Measurements from ENCODE around the gene JAKMIP2. TPM values are rescaled to one million over a fixed set of nuclear protein-coding genes. Genes with fewer than 3 reads are reported as not detected.
"Not testable (repeated sequence)": the region's sequence is repeated elsewhere in the genome, so short reads cannot be mapped to it uniquely, and the experiment has no call there.

JAKMIP2 gene
- total RNA-seq, 1 experiment from 2014 or later = 6.4 TPM

DNA sequence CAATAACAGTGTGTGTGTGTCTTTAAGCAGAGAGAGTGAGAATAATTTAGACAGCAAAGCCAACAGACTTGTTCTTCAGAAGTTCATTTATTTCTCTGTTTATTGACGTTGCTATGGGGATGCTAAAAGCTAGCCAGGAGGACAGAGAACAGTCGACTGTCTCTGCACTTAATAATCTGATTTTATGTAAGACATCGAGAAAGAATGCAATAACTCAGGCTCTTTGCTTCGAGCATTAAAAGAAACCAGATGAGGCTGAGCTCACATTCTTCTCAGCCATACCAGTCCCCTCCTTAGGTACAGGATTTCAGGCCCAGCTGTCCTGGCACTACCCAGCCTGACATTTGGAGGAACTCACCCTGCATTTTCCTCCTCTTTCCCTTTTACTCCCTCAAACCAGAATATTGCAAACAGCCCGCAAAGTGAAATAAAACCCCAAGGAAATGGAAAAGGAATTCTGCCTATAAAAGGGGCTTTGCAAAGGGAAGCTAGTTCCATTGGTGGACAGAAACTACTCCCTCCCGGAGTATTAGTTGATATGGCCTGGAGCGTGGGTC is 228.2 kb downstream of the JAKMIP2 start:
- Histone ChIP-seq H3K27ac (ENCODE audit: insufficient read length, low read depth, low read length) (no peak overlapping the region), H2BK120ac (ENCODE audit: low read depth, low read length, poor library complexity, severe bottlenecking) (no peak overlapping the region), H4K5ac (ENCODE audit: insufficient read length, low read depth, low read length) (no peak overlapping the region), H3K18ac (ENCODE audit: insufficient read length, low read depth, low read length) (no peak overlapping the region), H3K56ac (ENCODE audit: insufficient read length, low read depth, low read length) (no peak overlapping the region), H2BK5ac (ENCODE audit: insufficient read length, low read length) (no peak overlapping the region), H3K4me1 (ENCODE audit: insufficient read depth, low read length) (peaks cover 7% of the 10 kb centered on the region; the same call in 1 of the 2 replicates), H2AK5ac (ENCODE audit: insufficient read length, low read length) (no peak overlapping the region), H3K23ac (ENCODE audit: insufficient read length, low read depth, low read length) (no peak overlapping the region), H3K23me2 (ENCODE audit: insufficient read length, low read depth, low read length, poor library complexity, severe bottlenecking) (no peaks in the 10 kb centered on the region), H4K8ac (replicated peaks; ENCODE audit: insufficient read length, low read depth, low read length) (no peak overlapping the region), H3K79me2 (ENCODE audit: insufficient read depth, low read length) (no peaks in the 10 kb centered on the region), H3T11ph (ENCODE audit: low read length) (no peak overlapping the region), H4K20me1 (ENCODE audit: control insufficient read depth, insufficient read depth, insufficient read length) (no peaks in the 10 kb centered on the region), H2BK15ac (ENCODE audit: low read depth, low read length) (no peak overlapping the region), H3K4me2 (ENCODE audit: insufficient read depth, insufficient read length, low read length) (no peak overlapping the region), H2BK12ac (ENCODE audit: insufficient read length, low read depth, low read length) (no peak overlapping the region), H3K9ac (ENCODE audit: extremely low read depth, insufficient read length, low read length) (no peak overlapping the region), H3K4ac (ENCODE audit: low read depth, low read length) (no peak overlapping the region), H3K14ac (ENCODE audit: insufficient read depth, low read length) (no peak overlapping the region), H3K9me3 (ENCODE audit: control insufficient read depth, low read depth, low read length) (no peaks in the 10 kb centered on the region), H4K91ac (ENCODE audit: insufficient read length, low read depth, low read length) (no peak overlapping the region), H2AFZ (ENCODE audit: low read length) (no peak overlapping the region), H3K27me3 (ENCODE audit: insufficient read depth, low read length) (no peaks in the 10 kb centered on the region), H2BK20ac (ENCODE audit: low read depth, low read length, poor library complexity, severe bottlenecking) (no peak overlapping the region), H3K79me1 (ENCODE audit: insufficient read depth, low read depth, low read length, poor library complexity, severe bottlenecking) (no peaks in the 10 kb centered on the region)
- Mint-ChIP-seq H3K9me3 (peaks cover 3 to 5% of the 10 kb centered on the region in 2 experiments; a peak in 3 of 5 replicates), H3K27ac (no peak overlapping the region; a peak in 1 of 7 replicates), H3K4me1 (peaks cover 38% of the 10 kb centered on the region in 2 experiments), H3K36me3 (ENCODE audit: insufficient read depth in 1 of 3, low read depth in 3 of 3) (no peaks in the 10 kb centered on the region; a peak in 1 of 7 replicates), H3K4me3 (no peak overlapping the region), H3K27me3 (ENCODE audit: low read depth) (no peaks in the 10 kb centered on the region)
- WGBS (ENCODE audit: extremely low coverage, insufficient read length, low lambda C conversion rate) = no CpG with 5 or more reads among the region's 7 CpGs
- DNase-seq = no peak
- TF ChIP-seq CTCF (conservative IDR thresholded peaks at IDR 0.05) = no peak

- H3K27me3 ChIP-seq (ENCODE audit: insufficient read depth, low read length); H3K9me3 Mint-ChIP-seq; H2AK5ac ChIP-seq (ENCODE audit: insufficient read length, low read length); H3K4me2 ChIP-seq (ENCODE audit: insufficient read depth, insufficient read length, low read length); H3K79me1 ChIP-seq (ENCODE audit: insufficient read depth, low read depth, low read length, poor library complexity, severe bottlenecking); H2AFZ ChIP-seq (ENCODE audit: low read length); H3K36me3 Mint-ChIP-seq (ENCODE audit: insufficient read depth in 1 of 3, low read depth in 3 of 3); H3K9me3 ChIP-seq (ENCODE audit: control insufficient read depth, low read depth, low read length); H3T11ph ChIP-seq (ENCODE audit: low read length); H3K9ac ChIP-seq (ENCODE audit: extremely low read depth, insufficient read length, low read length); H3K23ac ChIP-seq (ENCODE audit: insufficient read length, low read depth, low read length); H3K27me3 Mint-ChIP-seq (ENCODE audit: low read depth); H3K14ac ChIP-seq (ENCODE audit: insufficient read depth, low read length); H4K8ac ChIP-seq (replicated peaks; ENCODE audit: insufficient read length, low read depth, low read length); H3K18ac ChIP-seq (ENCODE audit: insufficient read length, low read depth, low read length); H2BK20ac ChIP-seq (ENCODE audit: low read depth, low read length, poor library complexity, severe bottlenecking); H3K4ac ChIP-seq (ENCODE audit: low read depth, low read length); H3K23me2 ChIP-seq (ENCODE audit: insufficient read length, low read depth, low read length, poor library complexity, severe bottlenecking); H4K20me1 ChIP-seq (ENCODE audit: control insufficient read depth, insufficient read depth, insufficient read length); H3K79me2 ChIP-seq (ENCODE audit: insufficient read depth, low read length); H2BK15ac ChIP-seq (ENCODE audit: low read depth, low read length); H3K4me3 Mint-ChIP-seq; H4K91ac ChIP-seq (ENCODE audit: insufficient read length, low read depth, low read length); H3K27ac ChIP-seq (ENCODE audit: insufficient read length, low read depth, low read length); DNase-seq; H2BK5ac ChIP-seq (ENCODE audit: insufficient read length, low read length); H3K4me1 ChIP-seq (ENCODE audit: insufficient read depth, low read length); H4K5ac ChIP-seq (ENCODE audit: insufficient read length, low read depth, low read length); H3K56ac ChIP-seq (ENCODE audit: insufficient read length, low read depth, low read length); H2BK12ac ChIP-seq (ENCODE audit: insufficient read length, low read depth, low read length); H2BK120ac ChIP-seq (ENCODE audit: low read depth, low read length, poor library complexity, severe bottlenecking): not testable (repeated sequence)
- WGBS (ENCODE audit: extremely low coverage, insufficient read length, low lambda C conversion rate) = no CpG with 5 or more reads among the region's 5 CpGs
- Mint-ChIP-seq H3K4me1 (peaks cover 33 to 34% of the 10 kb centered on the region in 2 experiments), H3K27ac (peak overlapping the region in 1 of 3 experiments; percentile 42; a peak in 2 of 7 replicates)
Measured at GRCh38 chr5:147553817-147554216, 228.7 kb downstream of the JAKMIP2 start.
